Superior temporal gyrus (tissue), 1 donor: Measurements from ENCODE around the gene RMDN2.

ENCODE experiments used
- DNase-seq: peaks from one replicate; pipeline ENCODE4 v3.0.0-alpha.2; 2016; ENCODE audit errors: extremely low spot score

The RMDN2 gene, protein sequence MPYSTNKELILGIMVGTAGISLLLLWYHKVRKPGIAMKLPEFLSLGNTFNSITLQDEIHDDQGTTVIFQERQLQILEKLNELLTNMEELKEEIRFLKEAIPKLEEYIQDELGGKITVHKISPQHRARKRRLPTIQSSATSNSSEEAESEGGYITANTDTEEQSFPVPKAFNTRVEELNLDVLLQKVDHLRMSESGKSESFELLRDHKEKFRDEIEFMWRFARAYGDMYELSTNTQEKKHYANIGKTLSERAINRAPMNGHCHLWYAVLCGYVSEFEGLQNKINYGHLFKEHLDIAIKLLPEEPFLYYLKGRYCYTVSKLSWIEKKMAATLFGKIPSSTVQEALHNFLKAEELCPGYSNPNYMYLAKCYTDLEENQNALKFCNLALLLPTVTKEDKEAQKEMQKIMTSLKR

GRCh38 chr2:37925063-37925897, at the start of gene RMDN2:
RMDN2 (plus strand) TSS chr2:37925287; CDS start chr2:37929278, 3,991 bp downstream.
- peak; percentile 89 for DNase-seq

GRCh38 chr2:37875403-37875906, 49.6 kb upstream of the RMDN2 start:
- DNase-seq = no peak

GRCh38 chr2:37876227-37876626, 48.9 kb upstream of the RMDN2 start:
- DNase-seq = no peak

- DNase-seq = peak; percentile 93
Measured at GRCh38 chr2:37877457-37878315, 47.4 kb upstream of the RMDN2 start.

DNA sequence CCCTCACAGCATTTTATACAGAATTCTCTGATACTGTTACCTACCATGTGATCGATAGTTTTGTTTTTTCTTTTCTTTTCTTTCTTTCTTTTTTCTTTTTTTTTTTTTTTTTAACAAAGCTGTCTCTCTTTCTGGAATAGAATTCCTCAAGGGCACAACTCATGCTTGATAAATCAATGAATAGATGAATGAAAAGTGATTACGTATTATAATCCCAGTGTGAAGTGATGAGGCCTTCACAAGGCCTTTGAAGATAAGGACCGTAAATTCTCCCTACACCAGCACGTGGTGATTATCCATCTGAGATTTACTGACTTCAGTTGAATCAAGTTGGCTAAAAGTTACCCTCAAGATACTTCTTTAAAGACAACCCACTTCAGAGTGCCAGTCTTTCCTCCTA, 46.6 kb upstream of the RMDN2 start:
- DNase-seq = no peak

DNA sequence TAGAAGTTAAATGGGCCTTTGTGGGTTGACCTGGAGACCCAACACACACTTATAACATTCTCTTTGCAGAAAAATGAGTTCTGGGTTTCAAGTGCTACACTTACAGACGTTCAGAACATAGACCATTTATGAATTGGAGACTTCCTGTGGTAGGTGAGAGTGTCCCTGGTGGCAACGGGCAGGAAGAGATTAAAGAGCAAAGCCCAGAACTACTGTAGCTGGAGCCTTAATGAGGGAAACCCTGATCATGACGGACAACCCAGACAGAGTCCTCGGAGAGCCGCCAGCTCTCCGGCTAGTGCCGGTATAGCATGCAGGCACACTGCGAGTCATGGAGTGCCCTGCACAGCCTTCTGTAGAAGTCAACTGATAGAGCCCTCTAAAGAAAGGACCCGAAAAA, 44.5 kb upstream of the RMDN2 start:
- no peak for DNase-seq

GRCh38 chr2:37881397-37881796, 43.7 kb upstream of the RMDN2 start:
- DNase-seq = no peak

GRCh38 chr2:37882036-37882435, 43.1 kb upstream of the RMDN2 start:
- DNase-seq = no peak

- DNase-seq = no peak
Measured at GRCh38 chr2:37883518-37883917, 41.6 kb upstream of the RMDN2 start.

GRCh38 chr2:37885329-37885993, 39.6 kb upstream of the RMDN2 start:
- DNase-seq = no peak

- no peak for DNase-seq
Measured at GRCh38 chr2:37886745-37887144, 38.3 kb upstream of the RMDN2 start.

- no peak for DNase-seq
Measured at GRCh38 chr2:37887286-37887685, 37.8 kb upstream of the RMDN2 start.

GRCh38 chr2:37890893-37891495, 34.1 kb upstream of the RMDN2 start:
- DNase-seq = peak; percentile 82

DNA sequence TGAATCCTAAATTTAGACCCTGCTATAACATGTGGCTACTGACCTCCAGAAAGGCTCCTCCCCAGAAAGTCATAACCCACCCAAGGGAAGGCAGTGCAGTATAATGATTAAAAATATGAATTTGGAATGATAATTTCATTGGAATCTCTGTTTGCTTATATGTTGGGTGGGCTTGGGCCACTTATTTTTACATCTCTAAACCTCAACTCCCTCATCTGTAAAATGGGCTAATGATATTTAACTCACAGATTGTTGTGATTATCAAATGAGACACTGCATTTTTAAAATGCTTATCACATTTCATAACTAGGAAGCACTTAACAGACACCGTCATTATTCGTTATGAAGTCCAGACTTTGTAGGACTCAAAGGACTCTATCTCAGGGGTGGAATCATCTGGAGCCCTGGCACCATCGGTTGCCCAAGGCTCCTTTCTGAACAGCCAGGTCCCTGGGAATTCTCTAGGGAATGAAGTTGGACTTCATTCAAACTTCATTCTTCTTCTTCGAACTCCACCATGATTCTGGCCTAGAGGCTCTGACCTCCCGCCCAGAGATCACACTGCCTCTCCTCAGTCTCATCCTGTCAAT, 33.1 kb upstream of the RMDN2 start:
- DNase-seq = no peak

- DNase-seq = no peak
Measured at GRCh38 chr2:37892436-37893114, 32.5 kb upstream of the RMDN2 start.

DNA sequence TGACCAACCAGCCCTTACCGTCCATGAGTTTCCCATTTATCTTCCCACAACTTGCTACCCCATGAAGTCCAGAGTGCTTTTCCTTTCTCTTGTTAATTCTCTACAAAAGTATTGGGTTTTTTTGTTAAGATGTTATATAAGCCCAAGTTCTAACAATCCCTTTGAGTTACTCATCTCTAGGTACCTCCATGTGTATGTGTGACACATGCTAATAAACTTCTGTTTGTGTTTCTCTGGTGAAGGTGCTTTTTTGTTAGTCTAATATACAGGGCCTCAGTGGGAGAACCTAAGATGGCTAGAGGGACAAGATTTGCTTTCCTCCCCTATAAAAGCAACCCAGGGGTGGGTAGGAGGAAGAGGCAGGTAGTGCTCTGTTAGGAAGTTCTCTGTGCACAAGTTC, 31.8 kb upstream of the RMDN2 start:
- DNase-seq = no peak

GRCh38 chr2:37894047-37894446, 31.0 kb upstream of the RMDN2 start:
- DNase-seq = no peak

- DNase-seq = no peak
Measured at GRCh38 chr2:37894601-37895000, 30.5 kb upstream of the RMDN2 start.

GRCh38 chr2:37895140-37895539, 29.9 kb upstream of the RMDN2 start:
- no peak for DNase-seq

DNA sequence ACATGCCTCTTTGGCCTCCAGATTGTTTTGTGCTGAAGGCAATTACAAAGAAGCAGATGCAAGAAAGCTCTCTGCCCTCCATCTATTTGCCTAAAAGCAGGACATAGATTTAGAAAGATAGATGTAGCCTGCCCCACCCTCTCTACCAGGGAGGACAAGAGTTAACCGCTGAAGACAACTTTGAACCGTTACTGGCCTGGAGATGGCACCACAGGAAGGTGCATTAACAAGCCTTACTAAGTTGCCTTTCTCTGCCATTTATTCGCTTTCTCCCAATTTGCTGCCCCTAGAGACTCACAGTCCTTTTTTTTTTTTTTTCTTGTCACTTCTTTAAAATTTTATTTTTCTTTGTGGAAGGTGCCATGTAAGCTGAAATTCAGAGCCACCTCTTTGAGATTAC, 28.8 kb upstream of the RMDN2 start:
- no peak for DNase-seq
